Stimulated activated CD8-positive, alpha-beta memory T cell treated with anti-CD3 and anti-CD28 coated beads, Interleukin-7, amount 100 ng/mL, for 1 hour (primary cell): ENCODE data around the gene CCDC171.

Source experiments
- DNase-seq, 2 donors: peaks; one replicate each; pipeline ENCODE4 v3.0.0-alpha.2; 2020; ENCODE audit warnings: low read depth in 2 of 2

The CCDC171 gene

DNA sequence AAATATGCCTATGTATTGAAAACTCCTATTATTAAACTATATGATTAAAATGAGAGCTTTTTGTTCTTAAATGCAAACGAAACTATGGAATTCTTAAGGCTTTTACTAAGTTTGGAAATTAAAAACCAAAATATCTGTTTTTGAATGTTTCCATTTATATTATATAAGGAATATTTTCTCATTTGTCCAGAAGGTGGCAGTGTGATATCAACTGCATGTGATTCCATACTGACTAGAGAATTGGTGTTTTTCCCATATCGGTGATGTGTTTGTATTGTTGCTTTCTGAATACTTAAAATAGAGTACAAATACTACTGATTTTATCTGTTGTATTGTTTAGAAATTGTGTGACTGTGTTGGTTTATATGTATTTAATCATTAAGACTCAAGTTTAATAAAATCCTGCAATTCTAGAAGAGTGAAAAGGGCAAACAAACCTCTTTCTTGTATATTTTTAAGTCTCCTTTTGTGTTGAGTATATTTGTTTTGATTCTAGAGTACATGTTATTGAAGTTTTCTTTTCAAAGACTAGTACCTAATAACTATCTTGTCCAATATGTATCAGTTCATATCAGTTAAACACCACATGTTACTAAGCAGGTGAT is 320.8 kb downstream of the CCDC171 start:
- no peak for DNase-seq

GRCh38 chr9:15882328-15882727 is 329.5 kb downstream of the CCDC171 start:
- no peak for DNase-seq

DNA sequence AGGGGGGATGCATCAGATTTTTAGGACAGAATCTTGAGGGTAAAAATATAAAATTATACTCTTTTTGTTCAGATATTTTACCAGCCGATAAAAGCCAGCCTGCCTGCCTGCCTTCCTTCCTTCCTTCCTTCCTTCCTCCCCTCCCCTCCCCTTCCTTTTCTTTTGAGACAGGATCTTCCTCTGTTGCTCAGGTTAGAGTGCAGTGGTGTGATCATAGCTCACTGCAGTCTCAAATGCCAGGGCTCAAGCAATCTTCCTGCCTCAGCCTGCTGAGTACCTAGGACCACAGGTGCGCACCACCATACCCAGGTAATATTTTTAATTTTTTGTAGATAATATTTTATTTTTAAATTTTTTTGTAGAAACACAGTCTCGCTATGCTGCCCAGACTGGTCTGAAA is 330.0 kb downstream of the CCDC171 start:
- DNase-seq = no peak

DNA sequence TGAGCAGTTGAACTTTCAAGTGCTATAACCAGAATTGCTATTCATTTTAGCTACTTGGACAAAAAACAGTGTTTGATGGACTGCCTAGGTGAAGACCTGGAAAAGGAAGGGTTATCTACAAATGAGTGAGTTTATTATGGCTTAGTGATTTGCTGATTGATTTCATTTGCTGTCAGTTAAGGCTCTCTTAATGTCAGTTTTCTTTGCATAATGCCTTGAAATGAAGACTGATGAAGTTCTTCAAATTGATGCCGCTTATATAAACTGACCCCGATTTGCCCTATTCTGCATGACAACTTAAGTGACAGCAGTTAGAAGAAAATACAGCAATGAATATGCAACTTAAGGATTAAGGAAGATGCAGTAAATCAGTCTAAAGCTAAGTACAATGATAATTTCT is 332.6 kb downstream of the CCDC171 start:
- no peak for DNase-seq

- DNase-seq = no peak
Observed at GRCh38 chr9:15889555-15889954, 336.7 kb downstream of the CCDC171 start.

- no peak for DNase-seq
Observed at GRCh38 chr9:15901572-15901971, 348.7 kb downstream of the CCDC171 start.

- DNase-seq = no peak
Observed at GRCh38 chr9:15909297-15909696, 356.5 kb downstream of the CCDC171 start.

DNA sequence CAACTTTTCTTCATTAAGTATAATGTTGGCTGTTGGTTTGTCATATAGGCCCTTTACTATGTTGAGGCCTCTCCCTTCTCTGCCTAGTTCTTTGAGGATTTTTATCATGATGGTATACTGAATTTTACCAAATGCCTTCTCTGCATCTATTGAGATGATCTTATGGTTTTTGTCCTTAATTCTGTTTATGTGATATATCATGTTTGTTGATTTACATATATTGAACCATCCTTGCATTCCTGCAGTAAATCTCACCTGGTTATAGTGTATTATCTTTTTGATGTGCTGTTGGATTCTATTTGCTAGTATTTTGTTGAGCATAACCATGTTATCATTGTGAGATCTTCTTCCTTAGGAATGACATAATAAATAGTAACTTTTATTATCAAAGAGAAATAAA is 362.9 kb downstream of the CCDC171 start:
- DNase-seq = no peak

DNA sequence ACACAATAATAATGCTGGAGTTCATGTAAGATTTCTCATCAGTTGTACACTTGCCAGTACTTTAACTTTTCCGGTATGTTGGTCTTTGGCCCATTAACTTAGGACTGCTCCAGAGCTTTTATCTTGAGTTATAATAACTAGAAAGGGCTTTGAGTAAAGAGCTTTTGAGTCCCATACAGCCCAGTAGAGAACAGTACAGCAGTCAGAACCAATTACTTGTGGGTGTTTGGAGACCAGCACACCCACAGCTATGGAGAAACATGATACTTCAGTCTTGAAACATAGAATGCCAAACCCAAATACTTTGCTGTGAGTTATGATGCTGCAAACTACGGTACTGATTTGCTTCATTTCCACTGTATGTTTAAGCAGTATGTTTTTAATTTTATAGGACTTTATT is 374.3 kb downstream of the CCDC171 start:
- no peak for DNase-seq

- DNase-seq = no peak
Observed at GRCh38 chr9:15935661-15936305, 382.9 kb downstream of the CCDC171 start.

- DNase-seq = no peak
Observed at GRCh38 chr9:15936306-15936921, 383.6 kb downstream of the CCDC171 start.

DNA sequence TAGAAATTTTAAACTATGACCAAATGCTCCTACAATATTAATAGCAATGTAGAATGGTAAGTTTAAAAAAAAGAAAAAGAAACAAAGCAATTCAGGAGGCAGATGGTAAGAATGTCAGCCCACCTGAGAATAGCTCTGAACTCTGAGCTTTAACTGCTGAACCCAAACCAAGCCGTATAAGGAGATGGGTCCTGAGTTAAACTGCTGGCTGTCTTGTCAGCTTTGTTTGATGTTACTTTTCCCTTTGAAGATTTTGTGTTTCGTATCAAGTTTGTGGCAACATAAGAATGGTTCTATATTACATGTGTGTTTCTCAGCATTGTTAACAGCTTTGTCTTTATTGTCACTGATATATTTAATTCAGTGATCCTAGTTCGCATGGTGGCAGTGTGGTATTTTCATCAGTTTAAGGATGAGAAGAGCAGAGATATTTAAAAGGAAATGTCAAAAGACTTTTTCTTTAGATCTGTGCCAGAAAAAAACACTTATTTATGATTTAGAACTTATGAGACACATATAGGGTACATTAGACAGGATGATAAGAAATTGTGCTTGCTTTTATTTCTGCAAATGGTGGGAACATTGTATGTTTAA is 390.1 kb downstream of the CCDC171 start:
- no peak for DNase-seq

DNA sequence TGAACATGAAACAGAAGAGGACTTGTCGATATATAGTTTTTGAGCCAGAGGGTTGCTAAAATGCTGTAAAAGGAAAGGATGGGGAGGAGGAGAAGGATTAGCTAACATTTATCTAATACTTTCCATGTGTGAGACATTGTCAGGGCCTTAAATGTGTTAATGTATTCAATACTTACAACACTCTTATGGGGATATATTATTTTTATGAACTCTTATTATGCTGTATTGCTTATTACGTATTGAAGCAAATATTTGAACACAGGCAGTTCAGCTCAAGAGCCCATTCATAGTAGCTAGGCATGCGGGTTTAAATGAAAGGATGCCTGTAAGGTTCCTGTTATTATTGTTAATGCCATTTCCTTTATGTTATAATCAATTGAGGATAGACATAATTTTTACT is 391.5 kb downstream of the CCDC171 start:
- DNase-seq = no peak

GRCh38 chr9:15959663-15960062 is 406.8 kb downstream of the CCDC171 start:
- no peak for DNase-seq

GRCh38 chr9:15961217-15961616 is 408.4 kb downstream of the CCDC171 start:
- no peak for DNase-seq

DNA sequence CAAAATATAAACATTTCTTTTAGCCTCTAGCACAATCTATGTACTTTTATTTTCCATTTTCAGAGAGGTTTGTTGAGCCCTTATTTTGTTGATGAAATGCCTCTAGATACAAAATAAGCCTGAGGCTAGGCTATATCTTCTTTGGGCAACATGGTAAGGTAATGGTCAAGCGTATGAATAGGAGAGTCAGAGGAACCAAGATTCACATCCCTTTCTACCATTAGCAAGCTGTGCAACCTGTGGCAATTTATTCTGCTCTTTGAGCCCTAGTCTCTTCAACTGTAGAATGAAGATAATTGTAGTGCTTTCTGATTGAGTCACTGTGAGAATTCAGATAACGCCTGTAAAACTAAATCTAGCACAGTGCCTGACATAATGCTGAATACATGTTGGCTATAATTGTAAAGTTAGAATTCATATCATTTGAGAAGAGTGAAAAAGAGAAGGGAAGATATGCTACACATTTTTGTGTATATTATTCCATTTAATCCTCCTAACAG is 412.5 kb downstream of the CCDC171 start:
- DNase-seq = no peak

DNA sequence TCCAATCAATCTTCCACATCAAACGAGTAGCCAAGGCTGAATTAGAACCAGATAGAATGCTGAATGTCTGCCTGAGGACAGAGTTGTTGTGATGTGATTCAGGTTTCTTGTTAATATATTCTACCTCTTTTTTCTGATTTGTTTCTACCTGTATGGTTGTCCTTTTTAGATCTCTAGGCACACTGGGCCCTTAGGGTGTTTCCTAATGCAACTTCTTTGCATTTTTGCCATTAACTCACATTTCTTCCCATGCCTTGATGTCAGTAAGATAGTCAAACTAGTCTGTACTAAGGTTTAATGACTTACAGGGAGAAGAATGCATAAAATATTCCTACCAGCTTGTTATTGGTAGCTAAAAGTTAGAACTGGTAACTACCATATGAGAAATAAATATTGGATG is 413.6 kb downstream of the CCDC171 start:
- no peak for DNase-seq

GRCh38 chr9:15967068-15967467 is 414.2 kb downstream of the CCDC171 start:
- no peak for DNase-seq

DNA sequence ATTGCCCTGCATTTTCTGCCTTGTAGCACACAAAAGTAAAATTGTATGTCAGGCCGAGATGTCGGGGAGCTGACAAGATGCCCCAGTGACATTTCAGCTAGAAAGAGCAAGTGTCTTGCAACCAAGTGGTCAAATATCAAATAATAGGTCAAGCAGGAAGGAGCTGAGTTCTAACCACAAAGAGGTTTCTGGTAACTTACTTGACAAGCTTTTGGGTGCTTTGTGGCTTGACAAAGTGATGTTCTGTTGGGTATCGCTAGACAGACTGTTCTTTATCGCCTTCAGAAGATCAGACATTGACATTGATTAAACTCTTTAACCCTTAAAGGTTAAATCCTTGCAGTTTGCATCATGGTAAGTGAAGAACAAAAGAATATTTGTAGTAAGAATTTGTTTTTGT is 419.9 kb downstream of the CCDC171 start:
- no peak for DNase-seq

DNA sequence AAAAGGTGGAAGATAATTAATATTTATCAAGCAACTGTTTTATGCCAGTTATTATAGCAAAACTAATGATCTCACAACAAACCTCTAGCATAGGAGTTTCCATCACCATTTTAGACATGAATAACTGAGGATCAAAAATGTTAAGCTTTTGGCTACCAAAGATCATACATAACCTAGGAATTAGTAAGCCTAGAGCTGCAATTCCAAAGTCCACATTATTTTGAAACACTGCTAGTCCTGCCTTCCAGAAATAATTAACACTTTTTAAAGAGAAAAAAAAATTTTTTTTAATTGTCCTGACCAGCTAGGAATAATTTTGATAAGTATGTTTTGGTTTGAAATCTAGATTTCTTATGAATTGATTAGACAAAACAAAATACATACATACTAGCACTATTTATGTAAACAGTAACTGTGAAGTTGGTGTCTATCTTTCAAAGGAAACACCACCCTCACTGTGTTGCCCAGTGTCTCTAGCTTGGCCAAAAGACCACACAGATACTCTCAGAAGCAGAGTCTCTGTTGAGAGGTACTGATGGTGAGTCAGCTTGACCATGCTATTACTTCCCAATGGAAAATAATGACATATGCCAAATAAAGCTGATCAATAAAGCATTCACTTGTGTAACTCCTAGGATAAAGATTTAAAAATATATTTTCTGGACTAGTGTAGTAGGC is 422.4 kb downstream of the CCDC171 start:
- no peak for DNase-seq

GRCh38 chr9:15977438-15977837 is 424.6 kb downstream of the CCDC171 start:
- DNase-seq = no peak

DNA sequence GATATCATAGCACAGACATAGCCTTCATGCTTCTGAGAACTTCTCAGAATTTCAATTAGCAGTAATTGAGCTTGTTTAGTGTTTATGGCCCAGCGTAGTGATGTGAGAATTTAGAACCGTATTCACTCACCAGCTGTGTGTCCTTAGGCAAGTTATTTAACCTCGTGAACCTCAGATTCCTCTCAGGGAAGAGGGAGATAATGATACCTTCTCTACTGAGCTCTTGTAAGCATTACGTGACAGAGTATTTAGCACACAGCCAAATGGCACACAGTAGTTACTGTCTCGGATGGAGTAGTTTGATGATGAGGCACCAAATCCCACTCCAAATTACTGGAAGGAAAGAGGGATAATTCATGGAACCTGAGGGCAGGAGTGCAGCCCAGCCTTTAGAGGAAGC is 429.3 kb downstream of the CCDC171 start:
- no peak for DNase-seq
